Colon (tissue), 2 donors: ENCODE data around the gene ABLIM2.
"Not testable (repeated sequence)": the region's sequence is repeated elsewhere in the genome, so short reads cannot be mapped to it uniquely, and the experiment has no call there.

ENCODE experiments used
- FAIRE-seq: peaks from 2 replicates; lab custom pipeline; 2012; peaks lifted over from hg19 to GRCh38; lab: Jason Lieb, UNC
- donor health status: control.
- donor health status: control.

The ABLIM2 gene

DNA sequence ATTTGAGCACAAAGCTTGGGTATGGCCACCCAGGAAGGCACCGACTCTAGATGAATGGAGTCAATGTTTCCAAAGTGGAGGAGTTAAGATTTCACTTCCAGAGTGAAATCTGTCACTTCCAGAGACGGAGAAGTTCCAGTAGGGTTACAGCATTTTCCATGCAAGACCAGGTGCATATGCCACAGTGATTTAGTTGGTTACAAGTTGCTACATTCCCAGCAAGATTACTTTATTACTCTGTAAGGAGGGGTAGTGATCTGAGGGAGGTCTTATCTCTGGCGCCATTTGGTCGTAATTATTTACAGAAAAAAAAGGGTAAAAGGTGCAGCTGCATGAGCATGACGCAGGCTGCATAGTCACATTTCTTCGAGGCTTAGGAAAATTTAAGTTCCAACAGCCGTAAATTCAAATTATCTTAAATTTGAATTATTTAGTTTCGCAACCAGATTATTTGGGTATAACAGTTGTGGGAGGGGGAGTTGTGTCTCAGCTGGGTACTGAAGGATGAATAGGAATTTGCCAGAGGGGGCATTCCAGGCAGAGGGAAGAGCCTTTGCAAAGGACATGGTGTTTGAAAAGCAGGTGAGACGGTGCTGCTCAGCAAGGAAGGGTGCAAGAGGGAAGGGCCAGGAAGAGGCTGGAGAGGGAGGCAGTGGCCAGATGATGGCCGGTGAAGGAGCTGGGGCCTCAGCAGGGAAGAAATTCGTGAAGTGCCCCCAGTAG lies 201.5 kb downstream of the ABLIM2 start:
- no peak for FAIRE-seq

DNA sequence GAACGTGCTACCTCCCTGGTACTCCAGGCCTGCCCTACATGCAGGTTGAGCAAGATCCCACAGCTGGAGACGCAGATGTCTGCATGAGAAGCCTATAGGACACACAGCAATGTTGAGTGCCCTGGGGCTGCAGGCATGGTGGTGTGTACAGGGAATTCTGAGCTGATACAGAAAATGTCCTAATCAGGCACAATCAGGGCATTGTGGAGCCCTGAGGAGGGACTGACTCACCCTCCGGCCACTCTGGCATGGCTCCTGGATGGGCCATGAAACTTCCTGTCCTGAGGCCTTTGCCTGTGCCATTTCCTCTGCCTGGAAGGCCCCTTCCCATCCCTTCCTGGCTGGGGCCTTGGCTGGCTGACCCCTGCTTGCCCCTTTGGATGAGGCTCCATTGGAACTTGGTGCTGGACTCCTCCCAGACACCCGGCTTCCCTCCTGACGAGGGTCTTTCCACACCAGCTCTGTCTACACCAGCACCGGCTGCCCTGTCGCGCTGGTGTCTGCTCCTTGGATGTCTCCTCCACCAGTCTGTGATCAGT lies 202.3 kb downstream of the ABLIM2 start:
- no peak for FAIRE-seq

DNA sequence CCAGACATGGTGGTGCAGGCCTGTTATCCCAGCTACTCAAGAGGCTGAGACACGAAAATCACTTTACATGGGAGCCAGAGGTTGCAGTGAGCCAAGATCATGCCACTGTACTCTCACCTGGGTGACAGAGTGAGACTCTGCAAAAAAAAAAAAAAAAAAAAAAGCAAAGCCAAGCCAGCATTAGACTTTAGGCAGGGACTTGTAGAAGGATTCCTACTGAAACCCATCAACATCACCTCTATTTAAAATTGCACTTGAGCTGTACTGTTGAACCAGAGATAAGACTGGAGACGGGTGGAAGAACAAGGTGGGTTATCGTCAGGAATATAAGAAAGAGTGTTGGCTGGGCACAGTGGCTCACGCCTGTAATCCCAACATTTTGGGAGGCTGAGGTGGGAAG lies 203.2 kb downstream of the ABLIM2 start:
- no peak for FAIRE-seq

DNA sequence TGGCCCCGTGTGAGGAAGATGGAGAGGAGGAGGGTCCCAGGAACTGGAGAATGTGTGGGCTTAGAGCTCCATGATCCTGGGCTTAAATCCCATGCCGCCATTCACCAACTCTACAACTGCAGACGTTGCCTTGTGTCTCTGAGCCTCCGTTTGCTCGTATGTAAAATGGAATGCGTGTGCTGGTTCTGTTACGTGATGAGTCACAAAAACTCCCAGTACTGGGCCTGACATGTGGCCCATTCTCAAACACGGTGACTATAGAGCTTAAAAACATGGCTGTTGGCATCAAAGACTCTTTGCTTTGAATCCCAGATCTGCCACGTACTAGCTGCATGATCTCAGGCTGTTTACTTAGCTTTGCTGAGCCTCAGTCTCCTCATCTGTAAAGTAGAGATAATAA lies 206.0 kb downstream of the ABLIM2 start:
- FAIRE-seq = no peak

DNA sequence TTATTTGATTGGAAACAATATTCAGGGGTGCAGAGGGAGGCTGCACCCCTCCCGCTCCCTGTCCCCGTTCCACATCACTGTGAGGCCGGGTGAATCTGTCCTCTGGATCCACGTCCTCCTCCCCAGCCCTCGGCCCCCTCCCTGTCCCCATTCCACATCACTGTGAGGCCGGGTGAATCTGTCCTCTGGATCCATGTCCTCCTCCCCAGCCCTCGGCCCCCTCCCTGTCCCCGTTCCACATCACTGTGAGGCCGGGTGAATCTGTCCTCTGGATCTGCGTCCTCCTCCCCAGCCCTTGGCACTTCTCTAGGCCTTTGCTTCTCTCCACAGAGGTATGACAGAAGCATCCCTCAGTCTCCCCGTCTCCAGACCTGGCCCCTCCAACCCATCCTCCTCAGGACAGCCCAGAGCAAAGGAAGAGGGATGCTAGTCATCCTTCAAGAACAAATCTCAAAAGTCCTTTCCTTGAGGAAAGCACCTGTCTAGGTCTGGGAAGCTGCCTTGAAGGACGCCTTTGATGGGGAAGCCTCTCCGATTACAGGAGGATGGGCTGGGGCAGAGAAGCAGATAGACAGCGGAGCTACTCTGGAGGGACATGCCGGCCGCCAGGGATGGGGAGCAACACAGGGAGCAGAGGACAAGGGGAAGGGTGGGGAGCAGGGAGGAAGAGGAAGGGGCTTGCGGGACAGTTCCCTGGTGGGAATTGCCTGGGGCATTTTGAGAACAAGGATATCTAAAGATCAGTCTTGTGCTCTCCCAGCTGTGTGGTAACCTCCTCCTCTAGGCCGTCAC lies 208.1 kb downstream of the ABLIM2 start:
- no peak for FAIRE-seq

DNA sequence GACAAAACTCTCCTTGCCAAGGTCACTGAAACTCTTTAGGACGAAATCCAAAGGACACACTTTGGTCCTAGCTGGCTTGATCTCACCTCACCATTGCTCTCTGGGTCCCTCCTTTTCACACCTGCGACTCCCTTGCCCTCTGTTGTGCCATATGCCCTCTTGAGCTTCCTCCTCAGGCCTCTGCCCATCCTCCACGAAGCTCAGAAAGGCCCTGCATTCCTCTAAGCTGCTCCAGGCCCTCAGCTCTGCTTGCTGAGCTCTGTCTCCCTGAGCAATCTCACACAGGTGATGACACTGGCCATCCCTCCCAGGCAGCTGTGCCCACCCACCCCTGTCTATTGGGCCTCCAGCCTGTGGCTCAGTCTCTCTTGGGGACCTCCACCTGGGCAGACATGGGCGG lies 208.9 kb downstream of the ABLIM2 start:
- FAIRE-seq = no peak

DNA sequence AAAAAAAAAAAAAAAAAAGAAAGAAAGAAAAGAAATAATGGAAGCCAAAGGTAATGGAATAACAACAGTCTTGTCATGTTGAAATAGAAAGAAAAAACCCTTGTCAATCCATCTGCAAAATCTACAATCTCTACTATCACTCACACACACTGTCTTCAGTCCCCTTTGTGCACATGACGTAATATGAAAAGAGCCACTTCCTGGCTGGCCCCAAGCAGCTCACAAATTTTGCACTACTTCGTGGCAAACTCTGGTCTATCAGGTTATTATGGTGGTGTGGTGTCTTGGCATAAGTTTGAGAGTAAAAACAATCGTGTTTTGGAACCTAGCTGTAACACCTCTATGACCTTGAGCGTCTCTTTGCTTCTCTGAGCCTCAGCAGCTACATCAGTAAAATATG lies 210.7 kb downstream of the ABLIM2 start:
- FAIRE-seq = no peak

DNA sequence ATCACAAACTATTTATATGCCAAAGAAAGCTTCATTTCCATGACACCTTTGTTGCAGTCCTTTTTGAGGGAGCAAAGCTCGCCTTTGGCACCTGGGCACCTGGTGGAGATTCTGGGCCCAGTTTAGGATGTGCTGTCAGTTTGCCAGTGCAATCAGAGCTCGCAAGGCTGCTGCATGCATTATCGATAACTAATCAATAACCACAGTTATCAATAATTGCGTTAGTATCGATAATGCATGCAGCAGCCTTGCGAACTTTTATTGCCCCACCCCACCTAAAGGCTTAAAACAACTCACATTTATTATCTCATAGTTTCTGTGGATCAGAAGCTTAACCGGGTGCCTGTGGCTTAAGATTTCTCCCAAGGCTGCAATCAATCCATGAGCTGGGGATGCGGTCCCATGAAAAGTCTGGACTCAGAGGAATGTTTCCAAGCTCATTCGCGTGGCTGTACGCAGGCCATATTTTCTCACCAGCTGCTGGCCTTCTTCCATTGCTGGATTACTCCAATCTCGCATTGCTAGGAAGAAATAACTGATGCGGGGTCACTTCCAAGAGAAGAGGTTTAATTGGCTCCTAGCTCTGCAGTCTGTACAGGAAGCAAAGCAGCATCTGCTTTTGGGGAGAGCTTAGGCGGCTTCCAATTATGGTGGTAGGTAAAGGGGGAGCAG lies 212.8 kb downstream of the ABLIM2 start:
- FAIRE-seq = no peak

DNA sequence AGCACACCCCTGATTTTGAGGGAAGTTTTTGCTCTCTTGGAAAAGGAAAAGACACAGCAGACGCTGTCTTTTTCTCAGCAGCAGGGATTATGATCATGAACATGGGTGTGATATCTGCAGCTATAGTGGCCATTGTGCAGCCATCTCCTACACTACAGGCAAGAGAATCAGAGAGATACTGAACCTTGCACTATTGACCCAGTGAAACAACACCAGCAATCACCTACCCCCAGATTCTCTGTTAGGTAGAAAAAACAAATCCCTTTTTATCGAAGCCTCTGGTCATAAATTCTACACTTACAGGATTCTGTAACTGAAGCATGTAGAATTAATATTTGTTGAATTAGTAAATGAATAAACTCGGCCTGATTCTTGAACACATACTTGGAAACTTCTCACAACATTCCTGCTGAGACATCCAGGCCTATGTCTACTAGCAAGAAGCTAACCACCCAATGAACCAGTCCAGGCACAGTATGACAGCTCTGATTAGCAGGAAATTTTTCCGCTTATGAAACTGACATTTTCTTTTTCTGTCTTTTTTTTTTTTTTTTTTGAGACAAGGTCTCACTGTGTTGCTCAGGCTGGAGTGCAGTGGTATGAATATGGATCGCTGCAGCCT lies 213.9 kb downstream of the ABLIM2 start:
- FAIRE-seq = no peak

DNA sequence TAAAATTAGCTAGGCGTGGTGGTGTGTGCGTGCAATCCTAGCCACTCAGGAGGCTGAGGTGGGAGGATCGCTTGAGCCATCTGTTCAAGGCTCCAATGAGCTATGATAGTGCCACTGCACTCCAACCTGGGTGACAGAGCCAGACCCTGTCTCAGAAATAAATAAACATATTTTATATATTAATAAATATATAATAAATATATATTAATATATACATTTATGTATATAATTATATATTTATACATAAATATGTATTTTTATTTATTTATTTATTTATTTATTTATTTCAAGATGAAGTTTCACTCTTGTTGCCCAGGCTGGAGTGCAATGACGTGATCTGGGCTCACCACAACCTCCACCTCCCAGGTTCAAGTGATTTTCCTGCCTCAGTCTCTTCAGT lies 214.9 kb downstream of the ABLIM2 start:
- FAIRE-seq = not testable (repeated sequence)

DNA sequence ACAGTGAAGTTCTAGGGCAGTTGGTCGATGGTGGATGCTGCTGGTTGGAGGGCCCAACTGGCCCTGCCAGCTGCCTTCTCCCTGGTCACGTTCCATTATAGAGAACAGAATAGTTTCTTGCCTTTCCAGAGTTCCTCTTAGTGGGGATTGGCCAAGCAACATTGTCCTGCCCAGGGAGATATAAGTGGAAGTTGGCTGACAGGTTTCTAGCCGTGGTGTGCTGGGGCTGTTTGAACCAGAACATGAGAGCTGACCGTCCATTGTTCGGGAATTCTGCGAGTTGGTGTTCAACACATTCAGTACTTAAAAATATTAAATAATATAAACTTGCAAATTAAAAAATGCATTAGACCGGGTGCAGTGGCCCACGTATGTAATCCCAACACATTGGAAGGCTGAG lies 215.4 kb downstream of the ABLIM2 start:
- no peak for FAIRE-seq

DNA sequence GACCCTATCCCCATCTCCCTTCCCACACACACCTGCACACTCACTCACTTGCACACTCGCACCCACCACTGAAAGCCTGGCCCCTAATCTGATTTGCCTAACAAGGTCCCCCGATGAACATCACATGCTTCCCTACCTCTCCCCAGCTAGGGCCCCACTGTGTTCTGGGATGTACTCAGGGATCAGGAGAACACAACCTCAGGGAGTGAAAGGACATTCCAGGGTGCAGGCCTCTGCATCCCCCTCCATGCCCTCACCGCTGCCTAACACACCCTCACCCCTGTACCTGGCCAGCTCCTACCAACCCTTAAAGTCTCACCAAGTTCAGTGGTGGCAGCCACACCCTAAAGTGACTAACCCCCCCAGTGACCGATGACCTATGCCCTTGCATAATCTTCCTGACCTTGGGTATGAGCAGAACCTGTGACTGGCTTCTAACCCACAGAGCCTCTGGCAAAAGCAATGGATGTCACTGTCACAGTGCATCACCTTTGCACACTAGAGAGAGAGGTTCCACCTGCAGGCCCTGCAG lies 216.6 kb downstream of the ABLIM2 start:
- no peak for FAIRE-seq

DNA sequence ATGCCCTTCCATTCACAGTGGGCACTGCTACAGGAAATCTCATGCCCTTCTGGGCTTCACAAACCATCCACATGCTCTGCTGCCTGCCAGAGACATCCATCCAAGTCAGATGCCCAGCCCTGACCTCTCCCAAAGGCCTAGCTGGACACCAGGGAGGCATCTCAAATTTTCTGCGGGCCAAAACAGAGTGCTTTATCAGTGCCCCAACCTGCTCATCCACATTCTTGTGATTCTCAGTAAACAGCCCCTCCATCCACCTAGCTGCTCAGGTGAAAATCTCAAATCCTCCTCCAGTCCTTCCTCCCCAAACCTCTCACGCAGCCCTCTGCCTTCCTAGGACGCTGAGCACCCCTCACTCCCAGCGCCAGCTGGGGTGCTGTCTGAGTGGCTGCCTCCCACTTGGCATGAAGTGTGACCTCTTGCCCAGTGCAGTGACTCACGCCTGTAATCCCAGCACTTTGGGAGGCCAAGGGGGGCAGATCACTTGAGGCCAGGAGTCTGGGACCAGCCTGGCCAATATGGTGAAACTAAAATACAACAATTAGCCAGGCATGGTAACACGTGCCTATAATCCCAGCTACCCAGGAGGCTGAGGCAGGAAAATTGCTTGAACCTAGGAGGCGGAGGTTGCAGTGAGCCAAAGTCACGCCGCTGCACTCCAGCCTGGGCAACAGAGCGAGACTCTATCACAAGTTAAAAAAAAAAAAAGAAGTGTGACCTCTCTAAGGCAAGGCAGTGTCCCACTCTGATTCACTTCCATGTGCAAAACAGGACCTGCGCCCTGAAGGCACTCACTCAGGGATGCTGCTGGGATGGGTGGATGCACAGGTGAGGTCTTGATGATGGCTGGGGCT lies 217.3 kb downstream of the ABLIM2 start:
- no peak for FAIRE-seq

DNA sequence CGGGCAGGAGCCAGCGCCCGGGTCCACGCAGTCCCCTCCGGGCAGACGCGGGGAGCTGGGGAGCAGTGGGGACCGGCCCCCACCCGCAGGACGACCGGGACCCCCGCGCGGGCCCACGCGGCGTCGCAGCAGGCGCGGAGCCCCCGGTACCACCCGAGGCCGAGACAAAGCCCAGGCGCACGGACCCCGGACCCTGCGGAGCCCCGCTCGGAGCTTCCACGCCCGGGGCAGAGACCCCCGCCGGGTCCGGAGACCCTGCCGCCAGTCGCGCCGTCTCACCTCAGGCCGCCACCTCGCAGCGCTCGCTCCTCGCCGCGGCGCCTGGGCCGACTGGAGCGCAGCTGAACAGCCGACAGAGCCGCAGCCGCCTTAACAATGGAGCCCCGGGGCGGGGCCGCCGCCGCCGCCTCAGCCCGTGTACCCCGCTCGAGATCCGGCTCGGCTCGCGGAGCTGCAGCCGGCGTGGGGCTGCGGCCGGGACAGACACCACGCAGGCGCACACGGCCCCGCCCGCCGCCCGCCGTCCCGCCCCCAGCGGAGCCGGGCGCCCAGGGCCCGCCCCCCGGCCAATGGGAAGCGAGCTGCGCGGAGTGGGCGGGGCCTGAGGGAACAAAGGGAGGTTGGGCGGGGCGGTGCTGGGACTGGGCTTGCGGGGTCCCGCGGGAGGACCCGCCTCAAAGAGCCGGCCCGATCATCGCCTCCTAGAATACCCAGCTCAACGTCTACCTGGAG lies 219.1 kb downstream of the ABLIM2 start, which contains the start of gene AFAP1:
Gene AFAP1, minus strand, starts transcription at position 485 of the 732 bp plus-strand sequence. CDS start 67,783 bp downstream, outside the sequence.
- FAIRE-seq = no peak

DNA sequence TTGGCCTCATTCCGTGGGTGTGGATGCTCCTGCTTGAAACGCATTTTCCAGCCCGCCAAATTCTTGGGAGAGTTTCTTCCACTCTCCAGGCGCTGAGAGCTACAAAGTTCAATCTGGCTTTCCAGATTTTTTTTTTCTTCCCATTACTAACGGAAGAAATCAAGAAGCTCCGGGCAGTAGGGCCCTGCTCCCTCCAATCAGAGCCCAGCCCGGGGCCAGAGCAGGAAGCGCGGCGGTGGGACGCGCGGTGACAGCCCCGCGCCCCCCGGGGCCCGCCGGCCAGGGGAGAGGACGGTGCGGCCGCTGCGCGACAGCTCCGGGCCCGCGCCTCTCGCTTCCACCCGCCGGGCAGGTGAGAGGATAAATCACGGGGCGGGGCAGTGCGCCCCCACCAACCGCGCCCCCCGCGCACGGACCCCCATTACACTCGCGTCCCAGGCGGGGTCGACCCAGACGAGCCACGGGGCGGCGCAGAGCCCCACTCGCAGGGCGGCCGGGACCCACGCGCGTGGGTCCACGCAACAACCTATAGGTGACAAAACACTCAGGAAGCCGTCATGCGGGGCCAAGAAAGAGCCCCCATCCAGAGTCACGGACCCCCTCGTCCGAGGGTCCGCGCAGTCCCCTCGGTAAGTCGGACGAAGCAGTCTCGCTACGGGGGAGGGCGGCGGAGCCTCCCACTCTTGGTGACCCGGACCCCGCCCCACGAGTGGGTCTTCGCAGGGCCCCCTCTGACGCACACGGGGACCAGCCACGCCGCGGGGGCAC lies 219.8 kb downstream of the ABLIM2 start:
- FAIRE-seq = no peak

DNA sequence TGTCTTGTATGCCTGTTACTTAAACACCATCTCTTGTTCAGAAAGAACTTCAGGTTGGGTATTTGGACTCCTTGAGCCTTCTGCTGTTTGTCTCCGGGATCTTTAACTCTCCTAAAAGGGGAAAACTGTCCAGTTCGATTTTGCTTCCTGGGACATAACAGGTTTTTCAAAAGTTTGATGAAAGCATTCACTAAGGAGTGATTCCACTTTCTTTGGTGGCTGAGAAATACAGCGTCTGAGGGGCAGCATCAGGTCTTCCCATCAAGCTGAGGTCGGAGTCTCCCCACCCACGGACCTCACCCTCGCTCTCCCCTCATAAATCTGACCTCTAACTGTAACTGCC lies 220.4 kb downstream of the ABLIM2 start:
- no peak for FAIRE-seq

DNA sequence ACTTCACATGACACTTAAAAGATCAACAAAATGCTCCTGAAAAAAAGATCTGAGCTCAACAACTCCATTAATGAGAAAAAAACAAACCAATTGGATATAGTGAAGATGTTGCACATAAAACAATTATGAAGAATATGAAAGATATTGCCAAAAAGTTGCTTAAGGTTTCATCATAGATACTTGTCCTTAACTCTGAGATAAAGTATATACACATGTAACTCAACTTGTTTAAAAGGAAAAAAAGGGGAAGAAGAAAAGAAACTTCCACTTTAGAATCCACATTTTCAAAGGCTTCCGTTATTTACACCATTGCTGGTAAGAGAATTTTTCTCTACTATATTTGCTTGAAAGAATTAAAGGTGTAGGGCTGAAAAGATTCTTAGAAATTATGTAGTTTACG lies 221.6 kb downstream of the ABLIM2 start:
- FAIRE-seq = no peak

DNA sequence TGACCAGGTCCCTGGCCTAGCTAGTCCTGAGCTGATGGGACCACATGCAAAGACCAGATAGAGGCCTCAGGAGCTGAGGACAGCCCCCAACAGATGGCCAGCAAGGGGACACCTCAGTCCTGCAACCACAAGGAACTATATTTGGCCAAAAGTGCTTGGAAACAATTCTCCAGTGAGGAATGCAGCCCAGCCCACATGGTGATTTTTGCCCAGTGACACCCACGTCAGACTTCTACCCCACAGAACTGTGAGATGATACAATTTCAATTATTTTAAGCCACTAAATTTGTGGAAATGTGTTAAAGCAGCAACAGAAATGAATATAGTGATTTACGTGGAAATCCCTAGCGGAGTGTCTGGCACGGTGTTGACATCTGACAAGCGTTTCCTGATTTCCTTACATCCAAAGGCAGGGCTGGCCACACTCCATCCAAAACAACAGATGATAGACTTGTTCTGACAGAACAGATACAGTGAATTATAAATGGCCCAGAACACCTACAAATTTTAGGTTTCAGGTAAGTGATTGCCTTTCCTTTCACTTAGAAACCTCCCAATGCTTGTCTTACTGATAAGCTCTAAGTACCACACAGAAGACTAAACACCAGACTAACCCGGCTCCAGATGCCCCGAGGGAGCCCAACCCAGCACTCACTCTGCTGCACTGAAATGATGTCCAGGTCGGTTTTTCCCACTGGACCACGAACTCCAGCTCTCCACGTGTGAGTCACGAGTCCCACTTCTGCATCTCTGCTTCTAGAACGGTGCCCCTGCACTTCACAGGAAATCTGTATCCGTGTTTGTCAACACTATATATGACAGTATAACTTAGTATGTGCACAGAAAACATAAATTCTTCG lies 224.7 kb downstream of the ABLIM2 start:
- no peak for FAIRE-seq

DNA sequence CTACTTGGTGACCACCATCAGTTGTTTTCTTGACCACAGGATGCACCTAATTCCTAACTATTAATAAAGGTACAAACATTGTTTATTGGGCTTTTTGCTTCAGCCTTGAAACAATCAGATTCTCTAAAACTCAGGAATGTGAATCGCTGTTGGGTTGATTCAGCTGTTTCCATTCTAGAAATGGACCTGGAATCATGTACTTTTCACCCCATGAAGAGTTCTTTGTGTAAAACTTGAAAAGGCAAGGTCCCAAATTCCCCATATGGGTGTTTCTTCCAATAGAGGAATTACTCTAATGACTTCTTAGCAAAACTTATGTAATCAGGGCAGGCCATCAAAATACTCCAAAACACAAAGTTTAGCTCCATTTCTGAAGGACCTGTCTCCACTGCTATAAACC lies 226.3 kb downstream of the ABLIM2 start:
- no peak for FAIRE-seq
